ENCODE results near the gene CALU.

CALU gene

DNA sequence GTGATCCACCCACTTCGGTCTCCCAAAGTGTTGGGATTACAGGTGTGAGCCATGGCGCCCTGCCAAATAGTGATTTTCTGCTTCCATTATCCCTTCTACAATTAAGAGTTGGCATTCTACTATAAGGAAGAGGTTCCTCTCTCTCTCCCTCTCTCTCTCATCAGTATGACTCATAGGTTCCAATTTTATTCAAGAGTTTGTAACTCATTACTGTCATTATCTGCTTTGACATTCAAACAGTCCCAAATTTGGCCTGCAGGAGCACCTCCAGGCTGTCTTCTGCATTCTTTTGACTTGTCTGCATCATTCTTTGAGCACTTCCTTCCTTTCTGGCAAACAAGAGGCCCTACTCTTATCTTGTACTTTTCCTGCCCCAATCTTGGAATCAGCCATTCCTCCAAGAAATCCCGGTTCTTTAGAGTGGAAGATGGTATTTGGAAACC lies 33.2 kb upstream of the CALU start:
- intact Hi-C loops (cut with DNase I; ENCODE audit: low total_unique reads), result no loop called here
- no peak overlapping the region for H3K27ac ChIP-seq
- no peak overlapping the region for H3K4me3 ChIP-seq
- TF ChIP-seq, protein P1, sequence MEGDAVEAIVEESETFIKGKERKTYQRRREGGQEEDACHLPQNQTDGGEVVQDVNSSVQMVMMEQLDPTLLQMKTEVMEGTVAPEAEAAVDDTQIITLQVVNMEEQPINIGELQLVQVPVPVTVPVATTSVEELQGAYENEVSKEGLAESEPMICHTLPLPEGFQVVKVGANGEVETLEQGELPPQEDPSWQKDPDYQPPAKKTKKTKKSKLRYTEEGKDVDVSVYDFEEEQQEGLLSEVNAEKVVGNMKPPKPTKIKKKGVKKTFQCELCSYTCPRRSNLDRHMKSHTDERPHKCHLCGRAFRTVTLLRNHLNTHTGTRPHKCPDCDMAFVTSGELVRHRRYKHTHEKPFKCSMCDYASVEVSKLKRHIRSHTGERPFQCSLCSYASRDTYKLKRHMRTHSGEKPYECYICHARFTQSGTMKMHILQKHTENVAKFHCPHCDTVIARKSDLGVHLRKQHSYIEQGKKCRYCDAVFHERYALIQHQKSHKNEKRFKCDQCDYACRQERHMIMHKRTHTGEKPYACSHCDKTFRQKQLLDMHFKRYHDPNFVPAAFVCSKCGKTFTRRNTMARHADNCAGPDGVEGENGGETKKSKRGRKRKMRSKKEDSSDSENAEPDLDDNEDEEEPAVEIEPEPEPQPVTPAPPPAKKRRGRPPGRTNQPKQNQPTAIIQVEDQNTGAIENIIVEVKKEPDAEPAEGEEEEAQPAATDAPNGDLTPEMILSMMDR (IDR thresholded peaks at IDR 0.05), result no peak
- H3K27me3 ChIP-seq, result peaks cover 0 to under 1% of the 10 kb centered on the region in 2 donors
- no peak for DNase-seq
- H3K9me3 ChIP-seq, result no peaks in the 10 kb centered on the region
- H3K36me3 ChIP-seq, result no peaks in the 10 kb centered on the region
- no peaks in the 10 kb centered on the region for H3K4me1 ChIP-seq

DNA sequence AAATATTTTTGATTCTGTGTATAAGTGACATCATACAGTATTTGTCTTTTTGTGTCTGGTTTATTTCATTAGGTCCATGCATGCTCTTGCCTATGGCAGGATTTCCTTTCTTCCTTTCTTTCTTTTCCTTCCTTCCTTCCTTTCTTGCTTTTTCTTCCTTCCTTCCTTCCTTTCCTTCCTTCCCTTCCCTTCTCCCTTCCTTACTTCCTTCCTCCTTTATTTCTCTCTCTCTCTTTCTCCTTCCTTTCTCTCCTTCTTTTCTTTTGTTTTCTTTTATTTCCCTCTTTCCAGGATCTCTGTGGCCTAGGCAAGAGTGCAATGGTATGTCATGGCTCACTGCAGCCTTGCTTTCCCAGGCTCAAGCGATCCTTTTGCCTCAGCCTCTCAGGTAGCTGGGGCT lies 31.4 kb upstream of the CALU start:
- no peaks in the 10 kb centered on the region for H3K9me3 ChIP-seq
- intact Hi-C loops (cut with DNase I; ENCODE audit: low total_unique reads), result no loop called here
- no peaks in the 10 kb centered on the region for H3K36me3 ChIP-seq
- no peak for DNase-seq
- H3K27ac ChIP-seq, result no peak overlapping the region
- H3K4me1 ChIP-seq, result no peaks in the 10 kb centered on the region
- H3K4me3 ChIP-seq, result no peak overlapping the region
- no peaks in the 10 kb centered on the region for H3K27me3 ChIP-seq
- TF ChIP-seq, protein P1 (IDR thresholded peaks at IDR 0.05), result no peak

GRCh38 chr7:128708235-128708634 lies 30.9 kb upstream of the CALU start:
- TF ChIP-seq, protein P1 (IDR thresholded peaks at IDR 0.05), result no peak
- Histone ChIP-seq H3K36me3 (no peaks in the 10 kb centered on the region), H3K4me3 (no peak overlapping the region), H3K9me3 (no peaks in the 10 kb centered on the region), H3K4me1 (no peaks in the 10 kb centered on the region), H3K27me3 (no peaks in the 10 kb centered on the region), H3K27ac (no peak overlapping the region)
- intact Hi-C loops (cut with DNase I; ENCODE audit: low total_unique reads), result no loop called here
- no peak for DNase-seq

DNA sequence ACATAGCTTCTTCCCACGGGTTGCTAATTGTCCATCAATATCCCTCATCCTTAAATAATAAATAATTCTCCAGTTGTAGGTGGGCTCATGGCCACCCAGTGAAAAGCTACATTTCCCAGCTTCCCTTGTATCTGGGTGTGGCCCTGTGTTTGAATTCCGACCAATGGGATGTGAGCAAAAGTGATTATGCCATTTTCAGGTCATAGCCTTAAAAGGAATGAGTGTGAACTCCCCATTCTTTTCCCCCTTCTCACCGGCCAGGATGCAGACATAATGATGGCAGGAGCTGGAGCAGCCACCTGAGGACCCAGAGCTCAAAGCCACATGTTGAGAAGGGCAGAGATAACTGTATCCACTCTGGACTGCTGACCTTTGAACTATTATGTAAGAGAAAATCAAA lies 30.3 kb upstream of the CALU start:
- H3K9me3 ChIP-seq, result no peaks in the 10 kb centered on the region
- no peaks in the 10 kb centered on the region for H3K27me3 ChIP-seq
- H3K4me1 ChIP-seq, result no peaks in the 10 kb centered on the region
- intact Hi-C loops (cut with DNase I; ENCODE audit: low total_unique reads), result no loop called here
- no peak overlapping the region for H3K4me3 ChIP-seq
- TF ChIP-seq, protein P1 (IDR thresholded peaks at IDR 0.05), result no peak
- H3K27ac ChIP-seq, result no peak overlapping the region
- H3K36me3 ChIP-seq, result no peaks in the 10 kb centered on the region
- DNase-seq, result no peak

GRCh38 chr7:128710481-128710880 lies 28.7 kb upstream of the CALU start:
- DNase-seq, result no peak
- no peaks in the 10 kb centered on the region for H3K36me3 ChIP-seq
- no peaks in the 10 kb centered on the region for H3K27me3 ChIP-seq
- TF ChIP-seq, protein P1 (IDR thresholded peaks at IDR 0.05), result no peak
- no peak overlapping the region for H3K4me3 ChIP-seq
- H3K4me1 ChIP-seq, result no peaks in the 10 kb centered on the region
- intact Hi-C loops (cut with DNase I; ENCODE audit: low total_unique reads), result no loop called here
- no peaks in the 10 kb centered on the region for H3K9me3 ChIP-seq
- H3K27ac ChIP-seq, result no peak overlapping the region

DNA sequence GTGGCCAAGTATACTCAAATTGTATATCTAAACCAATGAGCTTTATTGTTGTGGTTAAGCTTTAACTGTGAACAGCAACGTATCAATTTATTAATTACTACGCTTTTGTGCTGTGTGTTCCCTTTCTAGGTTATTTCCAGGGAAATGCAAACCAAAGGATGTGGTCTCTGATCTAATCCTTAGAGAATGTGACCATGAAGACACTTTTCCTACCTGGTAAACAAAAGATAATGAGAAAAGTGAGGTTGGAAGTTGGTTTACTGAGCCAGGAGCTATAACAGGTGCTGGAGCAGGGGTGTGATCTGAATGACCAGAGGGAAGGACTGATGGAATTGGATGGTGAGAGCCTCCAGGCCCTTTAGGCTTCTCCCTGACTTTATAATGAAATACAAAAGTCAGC lies 25.4 kb upstream of the CALU start:
- Histone ChIP-seq H3K4me3 (no peak overlapping the region), H3K9me3 (no peaks in the 10 kb centered on the region), H3K27ac (no peak overlapping the region), H3K4me1 (no peaks in the 10 kb centered on the region), H3K36me3 (no peaks in the 10 kb centered on the region), H3K27me3 (no peaks in the 10 kb centered on the region)
- TF ChIP-seq, protein P1 (IDR thresholded peaks at IDR 0.05), result no peak
- intact Hi-C loops (cut with DNase I; ENCODE audit: low total_unique reads), result no loop called here
- no peak for DNase-seq
